GM19455 (cell line): ENCODE measurements around the gene ARHGAP1.

Experiments
- ATAC-seq: cut with Tn5 transposase; IDR thresholded peaks from one replicate; pipeline ENCODE4 v1.9.1; 2021; ENCODE audit not compliant: unreplicated experiment

ARHGAP1 gene

GRCh38 chr11:46643531-46643930 lies 56.9 kb downstream of the ARHGAP1 start:
- ATAC-seq, result no peak

GRCh38 chr11:46642627-46643335 lies 57.6 kb downstream of the ARHGAP1 start:
- ATAC-seq, result no peak

GRCh38 chr11:46641639-46642038 lies 58.8 kb downstream of the ARHGAP1 start:
- no peak for ATAC-seq

GRCh38 chr11:46640036-46640788 lies 60.2 kb downstream of the ARHGAP1 start:
- ATAC-seq, result no peak

- ATAC-seq, result no peak
Observed at GRCh38 chr11:46639197-46639839, 61.1 kb downstream of the ARHGAP1 start.

- no peak for ATAC-seq
Observed at GRCh38 chr11:46637546-46637945, 62.9 kb downstream of the ARHGAP1 start.

GRCh38 chr11:46635557-46636139 lies 64.8 kb downstream of the ARHGAP1 start:
- no peak for ATAC-seq

GRCh38 chr11:46633291-46634217 lies 66.9 kb downstream of the ARHGAP1 start:
- no peak for ATAC-seq

- ATAC-seq, result no peak
Observed at GRCh38 chr11:46632502-46632901, 67.9 kb downstream of the ARHGAP1 start.

- no peak for ATAC-seq
Observed at GRCh38 chr11:46631676-46632075, 68.7 kb downstream of the ARHGAP1 start.

GRCh38 chr11:46630237-46630636 lies 70.2 kb downstream of the ARHGAP1 start:
- no peak for ATAC-seq

GRCh38 chr11:46628961-46629360 lies 71.5 kb downstream of the ARHGAP1 start:
- ATAC-seq, result no peak
